Stomach (tissue), 9 donors: Measurements from ENCODE around the gene ABCE1. TPM values are rescaled to one million over a fixed set of nuclear protein-coding genes. Genes with fewer than 3 reads are reported as not detected.

Experiments
- DNase-seq, 2 donors: peaks; one replicate each; pipeline versions ENCODE4 v3.0.0 to v3.0.0-alpha.2; 2013 to 2019
- H3K27ac ChIP-seq, 5 donors: fragments of 200-600 bp in 4 of 5; sonication (generic) in 4 of 5; one replicate each; pipeline ENCODE4 v1.5.1; 2013 to 2019; ENCODE audit warnings: mild to moderate bottlenecking in 1 of 5, moderate library complexity in 1 of 5
- H3K27me3 ChIP-seq, 3 donors: fragments of 200-600 bp; sonication (generic); one replicate each; pipeline ENCODE4 v1.5.1; 2017 to 2019; ENCODE audit warnings: mixed run types in 1 of 3
- H3K36me3 ChIP-seq, 4 donors: fragments of 200-600 bp; sonication (generic); 1 replicate in 3 of 4; 2 replicates in 1 of 4; pipeline ENCODE4 v1.5.1; 2016 to 2019
- H3K4me1 ChIP-seq, 4 donors: fragments of 200-600 bp; sonication (generic); one replicate each; pipeline ENCODE4 v1.5.1; 2016 to 2019
- H3K4me3 ChIP-seq, 4 donors: fragments of 200-600 bp; sonication (generic) in 3 of 4; one replicate each; pipeline ENCODE4 v1.5.1; 2016 to 2019; ENCODE audit warnings: mild to moderate bottlenecking in 1 of 4
- H3K9me3 ChIP-seq, 4 donors: fragments of 200-600 bp; sonication (generic); one replicate each; pipeline ENCODE4 v1.5.1; 2016 to 2019
- EP300 ChIP-seq: sonication (generic); formaldehyde crosslinking; IDR thresholded peaks from one replicate; pipeline ENCODE4 v1.6.1; 2017; ENCODE audit warnings: antibody characterized with exemption
- POLR2A ChIP-seq, 4 donors: fragments of 450-650 bp; IDR thresholded peaks; one replicate each; pipeline ENCODE4 v1.6.1; 2016; ENCODE audit warnings: antibody characterized with exemption in 4 of 4, control low read depth in 2 of 4, mild to moderate bottlenecking in 1 of 4, moderate library complexity in 1 of 4
- POLR2AphosphoS5 ChIP-seq, 3 donors: sonication (generic); formaldehyde crosslinking; IDR thresholded peaks; one replicate each; pipeline ENCODE4 v1.6.1; 2016; ENCODE audit warnings: antibody characterized with exemption in 3 of 3
- WGBS, 5 donors: extraction: QIAGEN DNeasy Blood & Tissue Kit in 3 of 5; methylation state at CpG; one replicate each; pipeline versions ENCODE4 v1.1.5 to v1.1.7; 2013 to 2018; 5-methylcytosine and 5-hydroxymethylcytosine counted together
- intact Hi-C: fragments of 100-400 bp; cut with DNase I; formaldehyde crosslinking; loops from one replicate; pipeline ENCODE4 v1.15.1; 2023; ENCODE audit warnings: low total_unique reads
- polyA plus RNA-seq, 3 donors: library from polyadenylated mRNA; stranded (reverse); fragments of 200-250 nt; gene quantifications; one replicate each; pipeline ENCODE4 v1.2.3, GENCODE V29; 2013
- total RNA-seq, 5 donors: library from RNA; depleted of rRNA; stranded (reverse); fragments of >200 nt; gene quantifications; one replicate each; pipeline versions ENCODE4 v1.1.0 to v1.2.3, GENCODE V29; 2014 to 2016
- TF ChIP-seq, protein P1 (sequence below), 7 experiments: fragments of 450-650 bp in 4 of 7; fragments of 200-600 bp in 3 of 7; sonication (generic) in 3 of 7; IDR thresholded peaks; one replicate each; pipeline ENCODE4 v1.5.1; 2016 to 2019; ENCODE audit warnings: antibody characterized with exemption in 7 of 7, control low read depth in 2 of 7, mild to moderate bottlenecking in 1 of 7
- donor health status: healthy with polysubstance abuse.
- donor health status: Bipolar disorder and iron deficiency.
- donor health status: healthy.

Gene ABCE1
- total and polyA plus RNA-seq, 8 donors: 16.9 to 108 (median 29.3) TPM

DNA sequence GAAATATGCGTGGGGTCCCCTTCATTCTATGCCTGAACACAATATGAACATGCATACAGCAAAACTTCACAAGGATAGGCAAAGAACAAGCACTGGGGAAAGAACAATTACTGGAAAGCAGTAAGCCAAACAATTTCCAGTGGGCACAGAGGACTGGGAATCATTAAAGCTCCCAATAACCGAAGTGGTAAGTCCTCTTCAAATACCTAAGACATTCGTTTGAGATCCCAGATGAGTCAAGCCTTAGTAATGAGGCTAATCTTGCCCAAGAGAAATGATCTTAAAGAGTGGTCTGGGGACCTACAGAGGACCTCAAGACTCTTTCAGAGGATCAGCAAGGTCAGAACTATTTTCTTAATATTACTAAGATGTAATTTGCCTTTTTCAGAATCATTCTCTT lies 28.8 kb upstream of the ABCE1 start:
- TF ChIP-seq POLR2A (IDR thresholded peaks at IDR 0.05): no peak
- no peak overlapping the region for H3K4me3 ChIP-seq
- no peaks in the 10 kb centered on the region for H3K27me3 ChIP-seq
- DNase-seq: no peak
- no peaks in the 10 kb centered on the region for H3K9me3 ChIP-seq
- WGBS, 5 donors: 84 to 91% (median 90%) methylated on average over 3 of the region's 3 CpGs
- no peak overlapping the region for H3K27ac ChIP-seq
- H3K4me1 ChIP-seq: peaks cover 0 to 19% (median 8%) of the 10 kb centered on the region in 4 donors
- peaks cover 0 to 8% (median 2%) of the 10 kb centered on the region in 4 donors for H3K36me3 ChIP-seq
- intact Hi-C loops: no loop called here

DNA sequence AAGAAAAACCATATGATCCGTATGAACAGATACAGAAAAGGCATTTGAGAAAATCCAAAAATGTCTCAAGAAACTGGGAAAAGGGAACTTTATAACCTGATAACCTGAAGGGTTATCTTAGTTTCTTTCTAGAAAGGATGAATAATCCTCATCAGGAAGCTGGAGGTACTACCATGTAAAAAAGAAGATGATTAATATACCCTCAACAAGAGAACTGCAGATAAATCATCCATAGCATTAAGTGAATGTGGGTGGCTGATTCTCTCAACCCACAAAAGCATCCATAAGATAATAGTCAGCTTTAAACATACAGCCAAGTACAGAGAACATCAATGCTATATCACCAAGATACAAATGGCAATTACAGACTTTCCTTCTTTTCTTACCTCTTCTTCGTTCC lies 26.6 kb upstream of the ABCE1 start:
- Histone ChIP-seq H3K4me3 (no peak overlapping the region), H3K9me3 (no peaks in the 10 kb centered on the region), H3K27me3 (no peaks in the 10 kb centered on the region), H3K4me1 (peaks cover 0 to 2% (median 0%) of the 10 kb centered on the region in 4 donors), H3K27ac (no peak overlapping the region), H3K36me3 (peaks cover 0 to 21% (median 9%) of the 10 kb centered on the region in 4 donors)
- WGBS, 5 donors: 95 to 100% (median 97%) methylated on average over 2 of the region's 2 CpGs
- no peak for TF ChIP-seq POLR2AphosphoS5 (IDR thresholded peaks at IDR 0.05)
- TF ChIP-seq, protein P1, sequence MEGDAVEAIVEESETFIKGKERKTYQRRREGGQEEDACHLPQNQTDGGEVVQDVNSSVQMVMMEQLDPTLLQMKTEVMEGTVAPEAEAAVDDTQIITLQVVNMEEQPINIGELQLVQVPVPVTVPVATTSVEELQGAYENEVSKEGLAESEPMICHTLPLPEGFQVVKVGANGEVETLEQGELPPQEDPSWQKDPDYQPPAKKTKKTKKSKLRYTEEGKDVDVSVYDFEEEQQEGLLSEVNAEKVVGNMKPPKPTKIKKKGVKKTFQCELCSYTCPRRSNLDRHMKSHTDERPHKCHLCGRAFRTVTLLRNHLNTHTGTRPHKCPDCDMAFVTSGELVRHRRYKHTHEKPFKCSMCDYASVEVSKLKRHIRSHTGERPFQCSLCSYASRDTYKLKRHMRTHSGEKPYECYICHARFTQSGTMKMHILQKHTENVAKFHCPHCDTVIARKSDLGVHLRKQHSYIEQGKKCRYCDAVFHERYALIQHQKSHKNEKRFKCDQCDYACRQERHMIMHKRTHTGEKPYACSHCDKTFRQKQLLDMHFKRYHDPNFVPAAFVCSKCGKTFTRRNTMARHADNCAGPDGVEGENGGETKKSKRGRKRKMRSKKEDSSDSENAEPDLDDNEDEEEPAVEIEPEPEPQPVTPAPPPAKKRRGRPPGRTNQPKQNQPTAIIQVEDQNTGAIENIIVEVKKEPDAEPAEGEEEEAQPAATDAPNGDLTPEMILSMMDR (IDR thresholded peaks at IDR 0.05): no peak
- no peak for TF ChIP-seq POLR2A (IDR thresholded peaks at IDR 0.05)
- TF ChIP-seq EP300: no peak
- intact Hi-C loops: no loop called here
- no peak for DNase-seq

DNA sequence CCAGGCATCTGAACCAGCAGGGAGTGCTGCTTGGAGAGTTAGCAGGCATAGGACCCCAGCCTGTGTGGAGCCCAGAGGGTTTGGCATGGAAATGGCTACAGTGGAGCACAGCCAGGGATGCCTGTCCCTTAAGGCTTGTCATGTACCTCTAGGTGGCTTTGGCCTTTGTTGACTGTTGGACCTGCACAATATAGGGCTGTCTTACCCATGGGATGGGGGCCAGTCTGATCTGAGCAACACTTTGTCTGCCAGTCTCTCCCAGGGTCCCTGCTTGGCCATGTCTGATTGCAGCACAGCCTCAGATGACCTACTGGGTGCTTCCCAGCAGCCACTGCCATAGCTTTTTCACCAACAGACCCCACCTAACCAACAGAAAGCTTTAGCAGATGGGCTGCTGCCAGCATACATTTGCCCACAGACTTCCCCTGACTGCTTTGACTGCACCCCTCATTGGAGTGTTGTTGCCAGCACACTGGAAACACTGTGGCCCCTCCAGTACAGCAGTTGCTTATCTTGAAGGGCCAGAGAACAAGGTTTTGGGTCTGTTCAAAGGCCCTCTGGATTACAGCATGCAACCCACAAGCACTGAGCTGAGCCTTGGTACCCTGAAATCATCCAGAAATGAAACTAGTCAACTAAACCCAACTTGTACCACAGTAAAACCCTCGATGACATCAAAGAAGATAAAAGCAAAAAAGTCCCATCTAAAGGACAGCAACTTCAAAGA lies 22.2 kb upstream of the ABCE1 start:
- no peak for DNase-seq
- intact Hi-C loops: no loop called here
- H3K9me3 ChIP-seq: no peaks in the 10 kb centered on the region
- H3K27ac ChIP-seq: no peak overlapping the region
- H3K4me3 ChIP-seq: no peak overlapping the region
- H3K4me1 ChIP-seq: no peaks in the 10 kb centered on the region
- WGBS, 5 donors: 81 to 96% (median 87%) methylated on average over 1 of the region's 1 CpG
- TF ChIP-seq EP300 (no peak), POLR2A (IDR thresholded peaks at IDR 0.05) (no peak)
- no peaks in the 10 kb centered on the region for H3K27me3 ChIP-seq
- peaks cover 0 to 46% (median 42%) of the 10 kb centered on the region in 4 donors for H3K36me3 ChIP-seq

DNA sequence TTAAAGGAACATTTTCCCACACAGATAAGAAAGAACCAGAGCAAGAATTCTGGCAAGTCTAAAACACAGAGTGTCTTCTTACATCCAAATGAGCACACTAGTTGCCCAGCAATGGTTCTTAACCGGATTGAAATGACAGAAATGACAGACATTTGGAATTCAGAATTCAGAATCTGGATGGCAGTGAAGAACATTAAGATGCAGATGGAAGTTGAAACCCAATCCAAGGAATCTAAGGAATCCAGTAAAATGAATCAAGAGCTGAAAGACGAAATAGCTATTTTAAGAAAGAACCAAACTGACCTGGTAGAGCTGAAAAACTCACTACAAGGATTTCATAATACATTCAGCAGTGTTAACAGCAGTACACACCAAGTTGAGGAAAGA lies 21.6 kb upstream of the ABCE1 start:
- no peaks in the 10 kb centered on the region for H3K4me1 ChIP-seq

DNA sequence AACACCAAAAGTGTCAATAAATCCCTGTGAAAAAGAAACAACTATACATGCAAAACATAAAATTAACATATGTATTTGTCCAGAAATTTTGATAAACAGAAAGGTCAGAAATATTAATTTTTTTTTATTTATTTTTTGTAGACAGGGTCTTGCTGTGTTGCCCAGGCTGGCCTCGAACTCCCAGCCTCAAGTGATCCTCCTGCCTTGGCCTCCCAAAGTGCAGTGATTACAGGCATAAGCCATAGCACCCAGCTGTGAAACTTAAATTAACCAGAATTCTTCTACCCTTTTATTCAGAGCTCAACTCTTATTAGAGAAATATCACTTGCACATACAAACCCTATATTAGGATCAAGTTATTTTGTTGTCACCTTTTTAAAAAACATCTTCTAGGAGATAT lies 16.4 kb upstream of the ABCE1 start:
- Histone ChIP-seq H3K9me3 (no peaks in the 10 kb centered on the region), H3K27me3 (no peaks in the 10 kb centered on the region), H3K4me1 (no peaks in the 10 kb centered on the region), H3K36me3 (peaks cover 0 to 55% (median 49%) of the 10 kb centered on the region in 4 donors), H3K4me3 (no peak overlapping the region), H3K27ac (no peak overlapping the region)
- no peak for DNase-seq
- WGBS, 5 donors: 93 to 100% (median 100%) methylated on average over 1 of the region's 1 CpG
- TF ChIP-seq, protein P1 (IDR thresholded peaks at IDR 0.05): no peak
- TF ChIP-seq EP300: no peak
- TF ChIP-seq POLR2AphosphoS5 (IDR thresholded peaks at IDR 0.05): no peak
- no peak for TF ChIP-seq POLR2A (IDR thresholded peaks at IDR 0.05)
- intact Hi-C loops: no loop called here

More for the DNA sequence above, 21.6 kb upstream of the ABCE1 start:
- Histone ChIP-seq H3K9me3 (no peaks in the 10 kb centered on the region), H3K27ac (no peak overlapping the region), H3K4me3 (no peak overlapping the region), H3K36me3 (peaks cover 0 to 47% (median 44%) of the 10 kb centered on the region in 4 donors), H3K27me3 (no peaks in the 10 kb centered on the region)
- 79 to 98% (median 92%) methylated on average over 2 of the region's 2 CpGs for WGBS, 5 donors
- no peak for TF ChIP-seq POLR2A (IDR thresholded peaks at IDR 0.05)
- TF ChIP-seq POLR2AphosphoS5 (IDR thresholded peaks at IDR 0.05): no peak
- TF ChIP-seq EP300: no peak
- TF ChIP-seq, protein P1 (IDR thresholded peaks at IDR 0.05): no peak
- intact Hi-C loops: no loop called here
- no peak for DNase-seq
